Measurements from ENCODE around the gene ATRN. TPM values are rescaled to one million over a fixed set of nuclear protein-coding genes. Genes with fewer than 3 reads are reported as not detected.
"Not testable (repeated sequence)": the region's sequence is repeated elsewhere in the genome, so short reads cannot be mapped to it uniquely, and the experiment has no call there.

The ATRN gene
- total RNA-seq, 1 donor from 2014 or later, result 43.7 TPM

- no peak for DNase-seq
Measured at GRCh38 chr20:3515379-3516170, 44.8 kb downstream of the ATRN start.

- no peak for DNase-seq
Measured at GRCh38 chr20:3521852-3522740, 51.3 kb downstream of the ATRN start.

- DNase-seq, result not testable (repeated sequence)
Measured at GRCh38 chr20:3524696-3525095, 53.9 kb downstream of the ATRN start.

GRCh38 chr20:3532089-3532615 lies 61.3 kb downstream of the ATRN start:
- DNase-seq, result no peak

- not testable (repeated sequence) for DNase-seq
Measured at GRCh38 chr20:3537733-3538132, 66.9 kb downstream of the ATRN start.

- DNase-seq, result no peak
Measured at GRCh38 chr20:3539311-3540107, 68.7 kb downstream of the ATRN start.

- DNase-seq, result no peak
Measured at GRCh38 chr20:3541887-3542721, 71.3 kb downstream of the ATRN start.

GRCh38 chr20:3543901-3544507 lies 73.2 kb downstream of the ATRN start:
- DNase-seq, result no peak

- no peak for DNase-seq
Measured at GRCh38 chr20:3545401-3545925, 74.6 kb downstream of the ATRN start.

GRCh38 chr20:3547906-3548305 lies 77.1 kb downstream of the ATRN start:
- no peak for DNase-seq

GRCh38 chr20:3550837-3551236 lies 80.0 kb downstream of the ATRN start:
- DNase-seq, result no peak

- DNase-seq, result no peak
Measured at GRCh38 chr20:3551681-3552434, 81.0 kb downstream of the ATRN start.

GRCh38 chr20:3553663-3554062 lies 82.8 kb downstream of the ATRN start:
- DNase-seq, result no peak

- DNase-seq, result no peak
Measured at GRCh38 chr20:3557237-3557785, 86.5 kb downstream of the ATRN start.

GRCh38 chr20:3559231-3559630 lies 88.4 kb downstream of the ATRN start:
- DNase-seq, result no peak

GRCh38 chr20:3559637-3560036 lies 88.8 kb downstream of the ATRN start:
- no peak for DNase-seq

- DNase-seq, result no peak
Measured at GRCh38 chr20:3560162-3560561, 89.3 kb downstream of the ATRN start.

- no peak for DNase-seq
Measured at GRCh38 chr20:3560578-3560977, 89.8 kb downstream of the ATRN start.

GRCh38 chr20:3563133-3563532 lies 92.3 kb downstream of the ATRN start:
- no peak for DNase-seq
